GM10248 (cell line): ENCODE data around the gene SYNGR4.

Experiments used
- CTCF ChIA-PET: fragments of 300-600 bp; sonication (Branson Sonifier 250); formaldehyde crosslinking; extraction: SDS; loops from one replicate; lab custom pipeline; 2021; ENCODE audit warnings: antibody characterized with exemption; lab: Yijun Ruan, JAX
- POLR2A ChIA-PET: fragments of 350-650 bp; sonication (Branson Sonifier 250); formaldehyde crosslinking; extraction: SDS; loops from one replicate; lab custom pipeline; 2020; ENCODE audit warnings: antibody characterized with exemption; lab: Yijun Ruan, JAX
- DNase-seq: peaks from one replicate; pipeline ENCODE4 v3.0.0; 2012; ENCODE audit errors: extremely low spot score
- TF ChIP-seq, protein P1 (sequence below): IDR thresholded peaks from 2 replicates; pipeline ENCODE4 v1.5.1; 2012; ENCODE audit warnings: mild to moderate bottlenecking, low read depth; ENCODE audit errors: extremely low read depth, missing control alignments, control extremely low read depth

Gene SYNGR4

DNA sequence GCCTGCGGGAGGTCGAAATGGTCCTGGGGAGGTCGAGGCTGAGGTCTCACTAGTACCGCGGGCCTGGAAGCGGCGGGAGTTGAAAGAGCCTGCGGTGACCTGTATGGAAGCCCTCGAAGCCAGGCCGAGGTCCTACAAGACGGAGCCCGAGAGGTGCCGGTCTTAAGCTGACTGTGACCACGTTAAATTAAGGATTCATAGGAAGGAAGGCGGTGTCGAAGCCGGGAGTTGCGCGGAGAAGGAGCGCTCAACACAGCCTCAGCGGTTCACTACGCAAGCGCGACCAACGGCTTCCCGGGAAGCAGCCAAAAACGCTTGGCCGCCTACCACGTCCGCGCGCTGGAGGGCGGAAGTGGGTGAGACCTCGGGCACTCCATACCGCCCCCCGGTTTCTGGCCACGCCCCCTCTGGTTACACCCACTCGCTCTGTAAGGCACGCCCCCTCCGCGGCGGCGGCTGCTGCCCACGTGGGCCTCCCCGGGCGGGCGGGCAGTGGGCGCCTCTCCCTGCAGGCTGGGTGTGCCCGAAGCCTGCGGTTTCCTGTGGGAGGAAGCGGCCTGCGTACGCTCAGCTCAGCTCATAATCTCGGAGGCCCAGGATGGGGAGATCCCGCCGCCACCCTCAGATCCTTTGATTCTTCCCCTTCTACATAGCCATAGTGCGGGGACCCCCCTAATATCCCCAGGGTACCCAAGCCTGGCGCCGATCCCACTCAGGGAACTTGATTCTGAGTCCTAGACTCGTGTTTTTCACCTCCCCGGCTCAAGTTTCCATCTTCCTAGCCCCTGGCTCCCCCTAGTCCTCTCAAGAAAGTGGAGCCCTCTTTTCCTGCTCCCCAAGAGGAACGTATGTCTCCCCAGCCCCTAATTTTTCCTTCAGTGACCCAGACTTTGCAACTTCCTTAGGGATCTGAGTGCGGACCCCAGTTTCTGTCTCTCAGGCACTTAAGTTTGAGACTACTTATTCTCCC, 42.3 kb upstream of the SYNGR4 start:
- TF ChIP-seq, protein P1, sequence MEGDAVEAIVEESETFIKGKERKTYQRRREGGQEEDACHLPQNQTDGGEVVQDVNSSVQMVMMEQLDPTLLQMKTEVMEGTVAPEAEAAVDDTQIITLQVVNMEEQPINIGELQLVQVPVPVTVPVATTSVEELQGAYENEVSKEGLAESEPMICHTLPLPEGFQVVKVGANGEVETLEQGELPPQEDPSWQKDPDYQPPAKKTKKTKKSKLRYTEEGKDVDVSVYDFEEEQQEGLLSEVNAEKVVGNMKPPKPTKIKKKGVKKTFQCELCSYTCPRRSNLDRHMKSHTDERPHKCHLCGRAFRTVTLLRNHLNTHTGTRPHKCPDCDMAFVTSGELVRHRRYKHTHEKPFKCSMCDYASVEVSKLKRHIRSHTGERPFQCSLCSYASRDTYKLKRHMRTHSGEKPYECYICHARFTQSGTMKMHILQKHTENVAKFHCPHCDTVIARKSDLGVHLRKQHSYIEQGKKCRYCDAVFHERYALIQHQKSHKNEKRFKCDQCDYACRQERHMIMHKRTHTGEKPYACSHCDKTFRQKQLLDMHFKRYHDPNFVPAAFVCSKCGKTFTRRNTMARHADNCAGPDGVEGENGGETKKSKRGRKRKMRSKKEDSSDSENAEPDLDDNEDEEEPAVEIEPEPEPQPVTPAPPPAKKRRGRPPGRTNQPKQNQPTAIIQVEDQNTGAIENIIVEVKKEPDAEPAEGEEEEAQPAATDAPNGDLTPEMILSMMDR = no peak
- ChIA-PET CTCF (interaction anchor here (0.6 to 14.9 kb wide), 13 partner anchors 11 to 262 kb away, joined by 3 to 248 read pairs (median 4); partner anchors contain the start of genes KDELR1, PLA2G4C, SYNGR4 and TMEM143), POLR2A (interaction anchor here (0.7 to 2.2 kb wide), 5 partner anchors 11 to 135 kb away, joined by 3 to 9 read pairs (median 4); partner anchors contain the start of genes SYNGR4 and TMEM143)
- peak; percentile 95 for DNase-seq

- DNase-seq = peak; percentile 73
- TF ChIP-seq, protein P1 = no peak
- CTCF ChIA-PET = interaction anchor here (1.6 to 14.9 kb wide), 2 partner anchors 8 to 11 kb away, joined by 7 to 248 read pairs; no protein-coding TSS in a partner anchor
- POLR2A ChIA-PET = interaction anchor here (0.5 kb wide), 1 partner anchor 284 kb away, joined by 7 read pairs; no protein-coding TSS in a partner anchor
Observed at GRCh38 chr19:48325265-48325910, 38.8 kb upstream of the SYNGR4 start, which contains the start of gene EMP3. Gene EMP3, plus strand, starts transcription at chr19:48325552. Its CDS starts 1,293 bp downstream, at chr19:48326845.

GRCh38 chr19:48329167-48329891, 34.8 kb upstream of the SYNGR4 start:
- ChIA-PET CTCF (interaction anchor here (0.8 to 10.7 kb wide), 5 partner anchors 11 to 255 kb away, joined by 3 to 248 read pairs (median 4); partner anchors contain the start of genes EMP3, KDELR1, SYNGR4 and TMEM143), POLR2A (interaction anchor here (0.5 to 0.8 kb wide), 2 partner anchors 35 to 160 kb away, joined by 3 to 6 read pairs; partner anchors contain the start of genes SYNGR4 and TMEM143)
- TF ChIP-seq, protein P1 = no peak
- no peak for DNase-seq

DNA sequence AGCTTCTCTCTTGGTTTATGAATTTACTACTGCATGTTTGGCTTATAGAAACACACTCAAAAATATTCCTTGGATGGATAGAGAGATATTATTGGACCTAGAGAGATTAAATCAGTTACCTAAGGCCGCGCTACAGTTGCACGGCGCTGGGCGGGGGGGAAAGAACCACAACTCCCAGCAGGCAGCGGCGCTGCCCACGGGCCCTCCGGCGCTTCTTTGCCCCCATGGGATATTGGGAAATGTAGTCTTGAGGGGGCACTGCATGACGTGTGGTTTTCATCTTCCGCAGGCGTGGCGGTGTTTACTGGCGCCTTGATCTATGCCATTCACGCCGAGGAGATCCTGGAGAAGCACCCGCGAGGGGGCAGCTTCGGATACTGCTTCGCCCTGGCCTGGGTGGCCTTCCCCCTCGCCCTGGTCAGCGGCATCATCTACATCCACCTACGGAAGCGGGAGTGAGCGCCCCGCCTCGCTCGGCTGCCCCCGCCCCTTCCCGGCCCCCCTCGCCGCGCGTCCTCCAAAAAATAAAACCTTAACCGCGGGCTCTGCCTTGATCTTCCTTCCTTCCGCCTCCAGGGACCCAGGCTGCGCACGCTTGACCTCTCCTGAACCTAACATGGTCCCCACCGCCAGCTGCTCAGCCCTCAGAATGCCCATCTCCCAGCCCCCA, 34.0 kb upstream of the SYNGR4 start:
- CTCF ChIA-PET = interaction anchor here (0.8 to 10.7 kb wide), 6 partner anchors 10 to 255 kb away, joined by 3 to 248 read pairs (median 4); partner anchors contain the start of genes EMP3, KDELR1, SYNGR4 and TMEM143
- POLR2A ChIA-PET = interaction anchor here (0.5 to 0.8 kb wide), 2 partner anchors 34 to 160 kb away, joined by 3 to 6 read pairs; partner anchors contain the start of genes SYNGR4 and TMEM143

DNA sequence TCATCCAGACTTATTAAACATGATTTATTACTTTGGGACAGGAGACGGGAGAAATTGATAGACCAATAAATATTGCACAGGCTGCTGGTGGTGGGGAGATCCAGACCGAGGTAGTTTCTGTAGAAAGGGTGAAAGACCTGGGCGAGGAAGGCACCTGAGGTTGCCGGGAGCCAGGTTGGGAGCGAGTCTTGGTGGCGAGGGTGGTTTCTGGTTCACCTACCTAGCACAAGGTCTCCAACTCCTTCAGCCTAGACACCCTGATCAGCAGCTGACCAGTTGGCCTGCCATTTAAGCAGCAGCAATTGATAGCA, 31.9 kb upstream of the SYNGR4 start:
- ChIA-PET CTCF (interaction anchor here (1.0 to 10.7 kb wide), 7 partner anchors 9 to 252 kb away, joined by 3 to 248 read pairs (median 13); partner anchors contain the start of genes EMP3, SYNGR4, TMEM143 and ZNF114), POLR2A (interaction anchor here (1.2 kb wide), 1 partner anchor 11 kb away, joined by 9 read pairs; a partner anchor contains a TSS)
- TF ChIP-seq, protein P1 = no peak
- no peak for DNase-seq

More for the DNA sequence above, 34.0 kb upstream of the SYNGR4 start:
- TF ChIP-seq, protein P1 = peak; percentile 33
- DNase-seq = peak; percentile 79
